ENCODE measurements around the gene TRAF3IP1.

TRAF3IP1 gene

GRCh38 chr2:238305092-238305862 lies 15.0 kb upstream of the TRAF3IP1 start:
- no peaks in the 10 kb centered on the region for H3K4me1 ChIP-seq (ENCODE audit: control insufficient read depth in 2 of 2, insufficient read depth in 1 of 2, low read depth in 1 of 2, low read length in 2 of 2)
- DNase-seq (ENCODE audit: low spot score), result no peak
- no peaks in the 10 kb centered on the region for H3K36me3 ChIP-seq (replicated peaks in 1 of 2; ENCODE audit: control insufficient read depth in 2 of 2, insufficient read depth in 2 of 2, low read length in 2 of 2)
- no peak overlapping the region for H2AK5ac ChIP-seq (ENCODE audit: low read depth, low read length)
- H3K18ac ChIP-seq (ENCODE audit: low read length), result no peak overlapping the region
- peak overlapping the region; percentile 99 for H3K14ac ChIP-seq (ENCODE audit: low read length)
- H2BK15ac ChIP-seq (ENCODE audit: low read length), result no peak overlapping the region
- H4K91ac ChIP-seq (ENCODE audit: low read depth, low read length, poor library complexity), result no peak overlapping the region
- H2AFZ ChIP-seq (ENCODE audit: low read length), result no peak overlapping the region
- H3K4me2 ChIP-seq (ENCODE audit: insufficient read depth, low read length, poor library complexity, severe bottlenecking), result no peak overlapping the region
- peaks cover 0 to 1% of the 10 kb centered on the region in 2 donors for H3K9me3 ChIP-seq (replicated peaks in 1 of 2; ENCODE audit: control insufficient read depth in 2 of 2, insufficient read depth in 1 of 2, low read depth in 1 of 2, low read length in 2 of 2)
- H3K4ac ChIP-seq (ENCODE audit: low read length), result no peak overlapping the region
- peaks cover 0 to 26% (median 0%) of the 10 kb centered on the region in 3 experiments for H3K27me3 ChIP-seq (ENCODE audit: control insufficient read depth in 3 of 3, insufficient read depth in 3 of 3, low read depth in 1 of 3, low read length in 3 of 3)
- no peaks in the 10 kb centered on the region for H3K79me1 ChIP-seq (ENCODE audit: low read depth, low read length)
- no peak overlapping the region for H3K4me3 ChIP-seq (ENCODE audit: low read length in 2 of 2)
- no peak overlapping the region for H2BK12ac ChIP-seq (ENCODE audit: low read length)
- H4K8ac ChIP-seq (ENCODE audit: low read depth, low read length), result no peak overlapping the region
- no CpG with 5 or more reads among the region's 12 CpGs for WGBS, 2 donors (ENCODE audit: extremely low coverage in 2 of 2, insufficient read length in 2 of 2, insufficient replicate concordance in 1 of 2)
- H3K23ac ChIP-seq (ENCODE audit: low read depth, low read length, poor library complexity), result peak overlapping the region; percentile 77
- H2BK120ac ChIP-seq (ENCODE audit: low read depth, low read length), result no peak overlapping the region
- no peak overlapping the region for H2BK5ac ChIP-seq (ENCODE audit: low read length)
- no peak overlapping the region for H3K27ac ChIP-seq (replicated peaks; ENCODE audit: low read length)
- H3K9ac ChIP-seq (ENCODE audit: low read depth, low read length, poor library complexity), result no peak overlapping the region

DNA sequence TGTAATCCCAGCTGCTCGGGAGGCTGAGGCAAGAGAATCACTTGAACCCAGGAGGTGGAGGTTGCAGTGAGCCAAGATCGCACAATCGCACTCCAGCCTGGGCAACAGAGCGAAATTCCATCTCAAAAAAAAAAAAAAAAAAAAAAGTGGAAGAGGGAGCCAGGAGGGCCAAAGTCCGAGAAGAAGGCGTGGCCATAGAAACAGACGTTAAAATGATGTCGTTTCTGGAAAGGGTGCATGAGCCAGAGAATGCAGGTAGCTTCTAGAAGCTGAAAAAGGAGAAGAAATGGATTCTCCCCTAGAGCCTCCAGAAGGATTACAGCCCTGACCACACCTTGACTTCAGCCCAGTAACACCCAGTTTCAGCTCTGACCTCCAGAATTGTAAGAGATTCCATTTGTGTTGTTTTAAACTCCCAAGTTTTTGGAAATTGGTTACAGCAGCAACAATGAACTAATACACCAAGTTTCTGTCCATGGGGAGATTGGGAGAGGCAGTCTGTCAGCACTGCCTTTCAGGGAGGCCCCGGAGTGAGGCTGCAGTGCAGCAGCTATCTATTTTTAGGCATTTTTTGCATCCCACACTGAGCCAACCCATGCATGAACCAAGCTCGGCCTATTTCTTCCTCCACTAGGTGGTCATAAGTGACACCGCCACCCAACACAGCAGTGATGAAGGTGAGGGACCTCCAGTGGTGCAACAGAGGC lies 14.2 kb upstream of the TRAF3IP1 start:
- Histone ChIP-seq H2BK120ac (ENCODE audit: low read depth, low read length) (no peak overlapping the region), H3K4me1 (ENCODE audit: control insufficient read depth in 2 of 2, insufficient read depth in 1 of 2, low read depth in 1 of 2, low read length in 2 of 2) (no peaks in the 10 kb centered on the region), H3K4me3 (ENCODE audit: low read length in 2 of 2) (no peak overlapping the region), H4K8ac (ENCODE audit: low read depth, low read length) (no peak overlapping the region), H3K9me3 (replicated peaks in 1 of 2; ENCODE audit: control insufficient read depth in 2 of 2, insufficient read depth in 1 of 2, low read depth in 1 of 2, low read length in 2 of 2) (peaks cover 0 to 1% of the 10 kb centered on the region in 2 donors), H3K18ac (ENCODE audit: low read length) (no peak overlapping the region), H2BK5ac (ENCODE audit: low read length) (no peak overlapping the region), H3K27ac (replicated peaks; ENCODE audit: low read length) (no peak overlapping the region), H3K79me1 (ENCODE audit: low read depth, low read length) (no peaks in the 10 kb centered on the region), H2BK15ac (ENCODE audit: low read length) (no peak overlapping the region), H3K36me3 (replicated peaks in 1 of 2; ENCODE audit: control insufficient read depth in 2 of 2, insufficient read depth in 2 of 2, low read length in 2 of 2) (no peaks in the 10 kb centered on the region), H2BK12ac (ENCODE audit: low read length) (no peak overlapping the region), H3K4me2 (ENCODE audit: insufficient read depth, low read length, poor library complexity, severe bottlenecking) (no peak overlapping the region), H3K9ac (ENCODE audit: low read depth, low read length, poor library complexity) (no peak overlapping the region), H2AFZ (ENCODE audit: low read length) (no peak overlapping the region), H3K14ac (ENCODE audit: low read length) (no peak overlapping the region), H3K23ac (ENCODE audit: low read depth, low read length, poor library complexity) (no peak overlapping the region), H4K91ac (ENCODE audit: low read depth, low read length, poor library complexity) (no peak overlapping the region), H2AK5ac (ENCODE audit: low read depth, low read length) (no peak overlapping the region), H3K27me3 (ENCODE audit: control insufficient read depth in 3 of 3, insufficient read depth in 3 of 3, low read depth in 1 of 3, low read length in 3 of 3) (peaks cover 0 to 23% (median 0%) of the 10 kb centered on the region in 3 experiments), H3K4ac (ENCODE audit: low read length) (no peak overlapping the region)
- no peak for DNase-seq (ENCODE audit: low spot score)
- WGBS, 2 donors (ENCODE audit: extremely low coverage in 2 of 2, insufficient read length in 2 of 2, insufficient replicate concordance in 1 of 2), result no CpG with 5 or more reads among the region's 11 CpGs

- Histone ChIP-seq H3K36me3 (replicated peaks in 1 of 2; ENCODE audit: control insufficient read depth in 2 of 2, insufficient read depth in 2 of 2, low read length in 2 of 2) (no peaks in the 10 kb centered on the region), H3K14ac (ENCODE audit: low read length) (no peak overlapping the region), H3K27ac (replicated peaks; ENCODE audit: low read length) (no peak overlapping the region), H2AK5ac (ENCODE audit: low read depth, low read length) (no peak overlapping the region), H4K8ac (ENCODE audit: low read depth, low read length) (no peak overlapping the region), H2BK5ac (ENCODE audit: low read length) (no peak overlapping the region), H3K4me1 (ENCODE audit: control insufficient read depth in 2 of 2, insufficient read depth in 1 of 2, low read depth in 1 of 2, low read length in 2 of 2) (no peaks in the 10 kb centered on the region), H3K23ac (ENCODE audit: low read depth, low read length, poor library complexity) (no peak overlapping the region), H2BK15ac (ENCODE audit: low read length) (no peak overlapping the region), H2AFZ (ENCODE audit: low read length) (no peak overlapping the region), H3K9ac (ENCODE audit: low read depth, low read length, poor library complexity) (no peak overlapping the region), H2BK12ac (ENCODE audit: low read length) (no peak overlapping the region), H3K79me1 (ENCODE audit: low read depth, low read length) (no peaks in the 10 kb centered on the region), H3K4me3 (ENCODE audit: low read length in 2 of 2) (no peak overlapping the region), H2BK120ac (ENCODE audit: low read depth, low read length) (no peak overlapping the region), H3K9me3 (replicated peaks in 1 of 2; ENCODE audit: control insufficient read depth in 2 of 2, insufficient read depth in 1 of 2, low read depth in 1 of 2, low read length in 2 of 2) (peaks cover 0 to 1% of the 10 kb centered on the region in 2 donors), H3K4me2 (ENCODE audit: insufficient read depth, low read length, poor library complexity, severe bottlenecking) (no peak overlapping the region), H3K4ac (ENCODE audit: low read length) (no peak overlapping the region), H3K18ac (ENCODE audit: low read length) (no peak overlapping the region), H3K27me3 (ENCODE audit: control insufficient read depth in 3 of 3, insufficient read depth in 3 of 3, low read depth in 1 of 3, low read length in 3 of 3) (peaks cover 0 to 23% (median 0%) of the 10 kb centered on the region in 3 experiments), H4K91ac (ENCODE audit: low read depth, low read length, poor library complexity) (no peak overlapping the region)
- no peak for DNase-seq (ENCODE audit: low spot score)
- WGBS, 2 donors (ENCODE audit: extremely low coverage in 2 of 2, insufficient read length in 2 of 2, insufficient replicate concordance in 1 of 2), result no CpG with 5 or more reads among the region's 5 CpGs
Observed at GRCh38 chr2:238306672-238306998, 13.7 kb upstream of the TRAF3IP1 start.

DNA sequence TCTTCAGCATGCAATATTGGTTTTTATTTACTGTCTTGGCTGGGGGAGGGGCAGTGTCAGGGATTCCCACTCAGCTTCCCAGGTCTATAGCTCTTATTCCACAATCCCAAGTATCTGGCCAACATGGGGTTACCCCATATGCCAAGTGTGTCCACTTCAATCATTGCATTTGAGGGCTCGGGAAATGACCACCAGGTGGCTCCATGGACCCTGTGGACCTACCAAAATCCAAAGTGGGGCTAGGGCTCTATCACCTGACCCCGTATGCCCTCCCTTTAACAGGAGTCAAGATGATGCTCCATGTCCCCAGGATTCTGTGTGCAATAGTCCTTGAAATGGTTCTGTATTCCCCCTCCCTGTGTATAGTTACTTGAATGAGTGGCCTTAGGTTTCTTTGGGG lies 12.1 kb upstream of the TRAF3IP1 start:
- no peak overlapping the region for H2BK5ac ChIP-seq (ENCODE audit: low read length)
- H3K18ac ChIP-seq (ENCODE audit: low read length), result no peak overlapping the region
- H3K79me1 ChIP-seq (ENCODE audit: low read depth, low read length), result no peaks in the 10 kb centered on the region
- H2BK12ac ChIP-seq (ENCODE audit: low read length), result no peak overlapping the region
- no peak overlapping the region for H4K8ac ChIP-seq (ENCODE audit: low read depth, low read length)
- DNase-seq (ENCODE audit: low spot score), result no peak
- H2AFZ ChIP-seq (ENCODE audit: low read length), result no peak overlapping the region
- no peak overlapping the region for H4K91ac ChIP-seq (ENCODE audit: low read depth, low read length, poor library complexity)
- no peak overlapping the region for H3K4me3 ChIP-seq (ENCODE audit: low read length in 2 of 2)
- H3K23ac ChIP-seq (ENCODE audit: low read depth, low read length, poor library complexity), result no peak overlapping the region
- no peak overlapping the region for H3K4me2 ChIP-seq (ENCODE audit: insufficient read depth, low read length, poor library complexity, severe bottlenecking)
- H2BK15ac ChIP-seq (ENCODE audit: low read length), result no peak overlapping the region
- no peak overlapping the region for H2BK120ac ChIP-seq (ENCODE audit: low read depth, low read length)
- no peak overlapping the region for H3K9ac ChIP-seq (ENCODE audit: low read depth, low read length, poor library complexity)
- no peak overlapping the region for H3K14ac ChIP-seq (ENCODE audit: low read length)
- WGBS, 2 donors (ENCODE audit: extremely low coverage in 2 of 2, insufficient read length in 2 of 2, insufficient replicate concordance in 1 of 2), result no CpG with 5 or more reads among the region's 2 CpGs
- H3K36me3 ChIP-seq (replicated peaks in 1 of 2; ENCODE audit: control insufficient read depth in 2 of 2, insufficient read depth in 2 of 2, low read length in 2 of 2), result no peaks in the 10 kb centered on the region
- H3K27ac ChIP-seq (replicated peaks; ENCODE audit: low read length), result no peak overlapping the region
- no peak overlapping the region for H3K4ac ChIP-seq (ENCODE audit: low read length)
- H2AK5ac ChIP-seq (ENCODE audit: low read depth, low read length), result peak overlapping the region; percentile 2
- H3K4me1 ChIP-seq (ENCODE audit: control insufficient read depth in 2 of 2, insufficient read depth in 1 of 2, low read depth in 1 of 2, low read length in 2 of 2), result no peaks in the 10 kb centered on the region
- H3K27me3 ChIP-seq (ENCODE audit: control insufficient read depth in 3 of 3, insufficient read depth in 3 of 3, low read depth in 1 of 3, low read length in 3 of 3), result peaks cover 0 to 18% (median 0%) of the 10 kb centered on the region in 3 experiments
- peaks cover 0 to 1% of the 10 kb centered on the region in 2 donors for H3K9me3 ChIP-seq (replicated peaks in 1 of 2; ENCODE audit: control insufficient read depth in 2 of 2, insufficient read depth in 1 of 2, low read depth in 1 of 2, low read length in 2 of 2)

All from neuronal stem cell (in vitro differentiated cells).